NB4 (cell line): ENCODE data around the gene TALDO1.

ENCODE experiments used
- DNase-seq: peaks from one replicate; pipeline ENCODE4 v3.0.0; 2010; ENCODE audit warnings: low read depth
- H3K4me3 ChIP-seq: one replicate; pipeline ENCODE4 v1.5.1; 2011; ENCODE audit warnings: mild to moderate bottlenecking, low read depth, low read length, moderate library complexity
- CTCF ChIP-seq: IDR thresholded peaks from one replicate; pipeline ENCODE4 v1.5.1; 2012; ENCODE audit warnings: low read depth, low read length
- MAX ChIP-seq: IDR thresholded peaks from 2 replicates; pipeline ENCODE4 v1.6.1; 2011; ENCODE audit warnings: low read depth, low read length
- MYC ChIP-seq: IDR thresholded peaks from 2 replicates; pipeline ENCODE4 v1.6.1; 2011; ENCODE audit warnings: low read depth, low read length
- POLR2A ChIP-seq: IDR thresholded peaks from 2 replicates; pipeline ENCODE4 v1.6.1; 2011; ENCODE audit warnings: mild to moderate bottlenecking; ENCODE audit not compliant: insufficient read length; ENCODE audit errors: extremely low read depth

TALDO1 gene

GRCh38 chr11:701741-702461 lies 45.4 kb upstream of the TALDO1 start:
- H3K4me3 ChIP-seq, result no peak overlapping the region
- no peak for DNase-seq
- TF ChIP-seq POLR2A, result no peak
- TF ChIP-seq MYC, result no peak
- TF ChIP-seq CTCF, result no peak
- no peak for TF ChIP-seq MAX

GRCh38 chr11:702462-703461 lies 44.5 kb upstream of the TALDO1 start:
- TF ChIP-seq MYC, result no peak
- no peak for TF ChIP-seq CTCF
- H3K4me3 ChIP-seq, result no peak overlapping the region
- no peak for DNase-seq

GRCh38 chr11:703506-703905 lies 43.8 kb upstream of the TALDO1 start:
- TF ChIP-seq POLR2A, result no peak
- no peak for TF ChIP-seq MYC
- TF ChIP-seq MAX, result no peak
- no peak for TF ChIP-seq CTCF
- DNase-seq, result no peak
- H3K4me3 ChIP-seq, result no peak overlapping the region

GRCh38 chr11:704228-704674 lies 43.0 kb upstream of the TALDO1 start:
- no peak overlapping the region for H3K4me3 ChIP-seq
- no peak for TF ChIP-seq MAX
- TF ChIP-seq POLR2A, result no peak
- no peak for TF ChIP-seq MYC
- no peak for TF ChIP-seq CTCF

GRCh38 chr11:704781-705645 lies 42.3 kb upstream of the TALDO1 start:
- DNase-seq, result no peak
- no peak overlapping the region for H3K4me3 ChIP-seq
- TF ChIP-seq MYC (no peak), MAX (no peak), CTCF (no peak), POLR2A (no peak)

More at GRCh38 chr11:704228-704674, 43.0 kb upstream of the TALDO1 start:
- DNase-seq, result no peak
